SK-N-SH (cell line): ENCODE results near the gene ARHGAP31. TPM values are rescaled to one million over a fixed set of nuclear protein-coding genes. Genes with fewer than 3 reads are reported as not detected.

Experiments
- CTCF ChIA-PET: fragments of 300-600, 350-600 bp; formaldehyde crosslinking; extraction: SDS; loops from one replicate; lab custom pipeline; 2021; lab: Yijun Ruan, JAX
- POLR2A ChIA-PET: fragments of 350-600 bp; sonication (Branson Sonifier 250); formaldehyde crosslinking; extraction: SDS; loops from one replicate; lab custom pipeline; 2020; ENCODE audit warnings: antibody characterized with exemption, inconsistent platforms; lab: Yijun Ruan, JAX
- DNase-seq: peaks from one replicate; pipeline ENCODE4 v3.0.0; 2012
- H2AFZ ChIP-seq: fragments of 200-600 bp; sonication (generic); 2 replicates; pipeline ENCODE4 v1.8.1; 2016; ENCODE audit warnings: antibody characterized with exemption, mild to moderate bottlenecking, low read depth
- H3F3A ChIP-seq: fragments of 200-600 bp; sonication (generic); replicated peaks from 2 replicates; pipeline ENCODE3; 2016; ENCODE audit warnings: antibody characterized with exemption, mild to moderate bottlenecking; ENCODE audit not compliant: insufficient read depth
- H3K27ac ChIP-seq, 2 experiments: fragments of 200-500 bp in 1 of 2; fragments of 200-600 bp in 1 of 2; sonication (Bioruptor generic) in 1 of 2; sonication (generic), shearing (Covaris generic) in 1 of 2; 2 replicates each; pipeline versions ENCODE4 v1.5.1 to v1.6.1; 2014 to 2016; ENCODE audit warnings: low read depth in 2 of 2, inconsistent platforms in 1 of 2, low read length in 1 of 2, mild to moderate bottlenecking in 1 of 2, mixed read lengths in 1 of 2
- H3K27me3 ChIP-seq: fragments of 200-600 bp; sonication (generic), shearing (Covaris generic); 2 replicates; pipeline ENCODE4 v1.6.1; 2016; ENCODE audit warnings: mixed run types; ENCODE audit not compliant: insufficient read depth
- H3K36me3 ChIP-seq, 2 experiments: fragments of 200-500 bp in 1 of 2; fragments of 200-600 bp in 1 of 2; sonication (Bioruptor generic) in 1 of 2; sonication (generic) in 1 of 2; replicated peaks in 1 of 2; 2 replicates each; pipeline versions ENCODE3 to v1.5.1; 2014 to 2016; ENCODE audit warnings: low read length in 1 of 2, mild to moderate bottlenecking in 1 of 2; ENCODE audit not compliant: insufficient read depth in 2 of 2, control insufficient read depth in 1 of 2
- H3K4me1 ChIP-seq, 2 experiments: fragments of 200-500 bp in 1 of 2; fragments of 200-600 bp in 1 of 2; sonication (Bioruptor generic) in 1 of 2; sonication (generic), shearing (Covaris generic) in 1 of 2; 2 replicates each; pipeline versions ENCODE4 v1.5.1 to v1.6.1; 2014 to 2016; ENCODE audit warnings: low read depth in 1 of 2, low read length in 1 of 2, mixed run types in 1 of 2; ENCODE audit not compliant: insufficient read depth in 2 of 2, control insufficient read depth in 1 of 2
- H3K4me2 ChIP-seq: fragments of 200-600 bp; sonication (generic), shearing (Covaris generic); 2 replicates; pipeline ENCODE4 v1.6.1; 2017; ENCODE audit warnings: mixed run types
- H3K4me3 ChIP-seq, 2 experiments: fragments of 200-500 bp in 1 of 2; fragments of 200-600 bp in 1 of 2; sonication (Bioruptor generic) in 1 of 2; sonication (generic), shearing (Covaris generic) in 1 of 2; 2 replicates each; pipeline versions ENCODE4 v1.5.1 to v1.8.1; 2014 to 2016; ENCODE audit warnings: low read depth in 2 of 2, inconsistent platforms in 1 of 2, low read length in 1 of 2, mild to moderate bottlenecking in 1 of 2, mixed read lengths in 1 of 2, moderate library complexity in 1 of 2
- H3K79me2 ChIP-seq: fragments of 200-600 bp; sonication (generic); 2 replicates; pipeline ENCODE4 v1.8.1; 2017; ENCODE audit warnings: mild to moderate bottlenecking; ENCODE audit not compliant: insufficient read depth
- H3K9ac ChIP-seq: fragments of 200-600 bp; sonication (generic); 2 replicates; pipeline ENCODE4 v1.6.1; 2017; ENCODE audit warnings: mixed run types
- H3K9me2 ChIP-seq: fragments of 200-600 bp; sonication (generic); 2 replicates; pipeline ENCODE4 v1.6.1; 2017; ENCODE audit warnings: mixed run types
- H3K9me3 ChIP-seq: fragments of 200-600 bp; sonication (generic); 2 replicates; pipeline ENCODE4 v1.6.1; 2017; ENCODE audit warnings: mixed run types, mild to moderate bottlenecking, moderate library complexity
- H4K20me1 ChIP-seq: fragments of 200-600 bp; sonication (generic); 2 replicates; pipeline ENCODE4 v1.6.1; 2017; ENCODE audit warnings: mild to moderate bottlenecking, mixed run types; ENCODE audit not compliant: insufficient read depth
- EZH2phosphoT487 ChIP-seq: fragments of 200-600 bp; sonication (generic); IDR thresholded peaks from 2 replicates; pipeline ENCODE4 v1.6.1; 2017; ENCODE audit warnings: low read depth, mixed run types, mild to moderate bottlenecking, antibody characterized with exemption, moderate library complexity, borderline replicate concordance
- FOSL2 ChIP-seq: IDR thresholded peaks from 2 replicates; pipeline ENCODE4 v1.4.0; 2012; ENCODE audit warnings: low read depth, mild to moderate bottlenecking, moderate library complexity, borderline replicate concordance
- FOXM1 ChIP-seq: IDR thresholded peaks from 2 replicates; pipeline ENCODE4 v1.4.0; 2012; ENCODE audit warnings: low read depth, mild to moderate bottlenecking
- GABPA ChIP-seq: IDR thresholded peaks from 2 replicates; pipeline ENCODE4 v1.4.0; 2012; ENCODE audit warnings: low read depth, mild to moderate bottlenecking
- GATA2 ChIP-seq: sonication (generic); formaldehyde crosslinking; IDR thresholded peaks from 2 replicates; pipeline ENCODE4 v1.5.0; 2020; ENCODE audit warnings: mild to moderate bottlenecking, missing genetic modification reagents
- MEF2A ChIP-seq: IDR thresholded peaks from 2 replicates; pipeline ENCODE4 v1.4.0; 2012; ENCODE audit warnings: low read depth, borderline replicate concordance
- POLR2AphosphoS5 ChIP-seq: IDR thresholded peaks from 2 replicates; pipeline ENCODE4 v1.6.1; 2012; ENCODE audit warnings: low read depth, low read length
- RAD21 ChIP-seq: IDR thresholded peaks from 2 replicates; pipeline ENCODE4 v1.6.1; 2012; ENCODE audit warnings: mild to moderate bottlenecking, low read length
- RCOR1 ChIP-seq: fragments of 150-350 bp; IDR thresholded peaks from 2 replicates; pipeline ENCODE4 v1.6.1; 2017; ENCODE audit warnings: antibody characterized with exemption, low read length
- RFX5 ChIP-seq: IDR thresholded peaks from 2 replicates; pipeline ENCODE4 v1.6.1; 2012; ENCODE audit warnings: mild to moderate bottlenecking, improper control_type of control experiment, low read length
- TEAD4 ChIP-seq: IDR thresholded peaks from 2 replicates; pipeline ENCODE4 v1.4.0; 2012; ENCODE audit warnings: mild to moderate bottlenecking, borderline replicate concordance; ENCODE audit not compliant: insufficient read depth
- WGBS: methylation state at CpG from one replicate; pipeline ENCODE4 v1.1.6; 2017; ENCODE audit warnings: low lambda C conversion rate; 5-methylcytosine and 5-hydroxymethylcytosine counted together
- polyA plus RNA-seq, 3 experiments: library from polyadenylated mRNA; depleted of rRNA; stranded (reverse); fragments of >200 nt; gene quantifications; 2 replicates each; pipeline ENCODE4 v1.2.3, GENCODE V29; 2012
- TF ChIP-seq, protein P1 (sequence below): IDR thresholded peaks from 2 replicates; pipeline ENCODE4; 2012
- TF ChIP-seq, protein P2 (sequence below): IDR thresholded peaks from 2 replicates; pipeline ENCODE4 v1.4.0; 2012; ENCODE audit warnings: low read depth, borderline replicate concordance
- TF ChIP-seq, protein P3 (sequence below): IDR thresholded peaks from 2 replicates; pipeline ENCODE4 v1.4.0; 2012; ENCODE audit warnings: low read depth, borderline replicate concordance
- TF ChIP-seq, protein P4 (sequence below): fragments of 150-350 bp; IDR thresholded peaks from 2 replicates; pipeline ENCODE4 v1.6.1; 2016; ENCODE audit warnings: mild to moderate bottlenecking, low read depth, low read length

ARHGAP31 gene
- polyA plus RNA-seq, 1 of the 3 experiments (the other 2 are of a cell fraction), result 4.4 TPM

DNA sequence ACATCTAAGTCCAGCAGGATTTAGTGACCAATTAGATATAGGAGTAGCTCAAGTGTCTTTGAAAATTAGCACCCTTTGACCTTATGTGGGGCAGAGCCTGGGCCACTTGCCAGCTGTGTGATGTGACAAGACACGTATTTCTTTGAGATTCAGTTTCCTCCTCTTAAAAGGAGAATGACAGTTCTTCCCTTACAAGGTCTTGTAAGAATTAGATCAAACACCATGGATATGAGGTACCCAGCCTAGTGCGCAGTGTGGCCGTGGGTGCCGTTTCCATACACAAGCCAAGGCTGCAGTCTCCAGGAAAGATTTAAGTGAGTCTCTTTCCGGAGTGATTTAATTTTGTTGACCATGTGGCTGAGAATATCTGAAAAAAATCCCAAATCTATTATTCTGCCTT, 46.3 kb downstream of the ARHGAP31 start:
- H3K9me3 ChIP-seq, result no peaks in the 10 kb centered on the region
- WGBS, result 92% methylated on average over 5 of the region's 5 CpGs
- TF ChIP-seq RAD21 (no peak), MEF2A (no peak), FOSL2 (no peak), RCOR1 (no peak), GATA2 (no peak), GABPA (no peak), RFX5 (no peak), POLR2AphosphoS5 (no peak), TEAD4 (no peak), FOXM1 (no peak), EZH2phosphoT487 (no peak)
- TF ChIP-seq, protein P1, sequence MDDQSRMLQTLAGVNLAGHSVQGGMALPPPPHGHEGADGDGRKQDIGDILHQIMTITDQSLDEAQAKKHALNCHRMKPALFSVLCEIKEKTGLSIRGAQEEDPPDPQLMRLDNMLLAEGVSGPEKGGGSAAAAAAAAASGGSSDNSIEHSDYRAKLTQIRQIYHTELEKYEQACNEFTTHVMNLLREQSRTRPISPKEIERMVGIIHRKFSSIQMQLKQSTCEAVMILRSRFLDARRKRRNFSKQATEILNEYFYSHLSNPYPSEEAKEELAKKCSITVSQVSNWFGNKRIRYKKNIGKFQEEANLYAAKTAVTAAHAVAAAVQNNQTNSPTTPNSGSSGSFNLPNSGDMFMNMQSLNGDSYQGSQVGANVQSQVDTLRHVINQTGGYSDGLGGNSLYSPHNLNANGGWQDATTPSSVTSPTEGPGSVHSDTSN, result no peak
- TF ChIP-seq, protein P2, sequence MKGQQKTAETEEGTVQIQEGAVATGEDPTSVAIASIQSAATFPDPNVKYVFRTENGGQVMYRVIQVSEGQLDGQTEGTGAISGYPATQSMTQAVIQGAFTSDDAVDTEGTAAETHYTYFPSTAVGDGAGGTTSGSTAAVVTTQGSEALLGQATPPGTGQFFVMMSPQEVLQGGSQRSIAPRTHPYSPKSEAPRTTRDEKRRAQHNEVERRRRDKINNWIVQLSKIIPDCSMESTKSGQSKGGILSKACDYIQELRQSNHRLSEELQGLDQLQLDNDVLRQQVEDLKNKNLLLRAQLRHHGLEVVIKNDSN, result no peak
- TF ChIP-seq, protein P3, sequence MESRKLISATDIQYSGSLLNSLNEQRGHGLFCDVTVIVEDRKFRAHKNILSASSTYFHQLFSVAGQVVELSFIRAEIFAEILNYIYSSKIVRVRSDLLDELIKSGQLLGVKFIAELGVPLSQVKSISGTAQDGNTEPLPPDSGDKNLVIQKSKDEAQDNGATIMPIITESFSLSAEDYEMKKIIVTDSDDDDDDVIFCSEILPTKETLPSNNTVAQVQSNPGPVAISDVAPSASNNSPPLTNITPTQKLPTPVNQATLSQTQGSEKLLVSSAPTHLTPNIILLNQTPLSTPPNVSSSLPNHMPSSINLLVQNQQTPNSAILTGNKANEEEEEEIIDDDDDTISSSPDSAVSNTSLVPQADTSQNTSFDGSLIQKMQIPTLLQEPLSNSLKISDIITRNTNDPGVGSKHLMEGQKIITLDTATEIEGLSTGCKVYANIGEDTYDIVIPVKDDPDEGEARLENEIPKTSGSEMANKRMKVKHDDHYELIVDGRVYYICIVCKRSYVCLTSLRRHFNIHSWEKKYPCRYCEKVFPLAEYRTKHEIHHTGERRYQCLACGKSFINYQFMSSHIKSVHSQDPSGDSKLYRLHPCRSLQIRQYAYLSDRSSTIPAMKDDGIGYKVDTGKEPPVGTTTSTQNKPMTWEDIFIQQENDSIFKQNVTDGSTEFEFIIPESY, result no peak
- TF ChIP-seq, protein P4, sequence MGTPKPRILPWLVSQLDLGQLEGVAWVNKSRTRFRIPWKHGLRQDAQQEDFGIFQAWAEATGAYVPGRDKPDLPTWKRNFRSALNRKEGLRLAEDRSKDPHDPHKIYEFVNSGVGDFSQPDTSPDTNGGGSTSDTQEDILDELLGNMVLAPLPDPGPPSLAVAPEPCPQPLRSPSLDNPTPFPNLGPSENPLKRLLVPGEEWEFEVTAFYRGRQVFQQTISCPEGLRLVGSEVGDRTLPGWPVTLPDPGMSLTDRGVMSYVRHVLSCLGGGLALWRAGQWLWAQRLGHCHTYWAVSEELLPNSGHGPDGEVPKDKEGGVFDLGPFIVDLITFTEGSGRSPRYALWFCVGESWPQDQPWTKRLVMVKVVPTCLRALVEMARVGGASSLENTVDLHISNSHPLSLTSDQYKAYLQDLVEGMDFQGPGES, result no peak
- TF ChIP-seq, all 33 proteins: peak for 0
- Histone ChIP-seq H3K27ac (no peak overlapping the region), H3F3A (no peaks in the 10 kb centered on the region), H3K9ac (no peak overlapping the region), H3K9me2 (no peaks in the 10 kb centered on the region), H3K4me3 (no peak overlapping the region), H3K4me1 (peaks cover 0 to 13% of the 10 kb centered on the region in 2 experiments; a peak in 2 of 4 replicates), H3K27me3 (no peaks in the 10 kb centered on the region), H2AFZ (no peak overlapping the region), H3K36me3 (peaks cover 0 to 25% of the 10 kb centered on the region in 2 experiments), H3K4me2 (no peak overlapping the region), H4K20me1 (0 out of 2 replicates have a peak, but pooled peaks cover 3% of the 10 kb centered on the region), H3K79me2 (peaks cover 38% of the 10 kb centered on the region)
- ChIA-PET POLR2A (interaction anchor here (1.2 kb wide), 1 partner anchor 39 kb away, joined by 4 read pairs; no protein-coding TSS in a partner anchor), CTCF (interaction anchor here (3.2 kb wide), 1 partner anchor 12 kb away, joined by 16 read pairs; no protein-coding TSS in a partner anchor)
- DNase-seq, result no peak
